Small intestine (tissue), 7 donors: ENCODE results near the gene BIK. TPM values are rescaled to one million over a fixed set of nuclear protein-coding genes. Genes with fewer than 3 reads are reported as not detected.
A peak's percentile ranks its signal among the peaks of the same experiment; 100 is the strongest.
"Not testable (repeated sequence)": the region's sequence is repeated elsewhere in the genome, so short reads cannot be mapped to it uniquely, and the experiment has no call there.

Source experiments
- DNase-seq, 2 donors: peaks; one replicate each; pipeline versions ENCODE4 v3.0.0 to v3.0.0-alpha.2; 2013
- FAIRE-seq: peaks from 2 replicates; lab custom pipeline; 2012; peaks lifted over from hg19 to GRCh38; lab: Jason Lieb, UNC
- H3K27ac ChIP-seq, 3 donors: one replicate each; pipeline ENCODE4 v1.5.1; 2013; ENCODE audit warnings: low read length in 2 of 3, mild to moderate bottlenecking in 2 of 3, control low read depth in 1 of 3, inconsistent platforms in 1 of 3, low read depth in 1 of 3, moderate library complexity in 1 of 3
- H3K27me3 ChIP-seq, 3 donors: one replicate each; pipeline ENCODE4 v1.6.1; 2013; ENCODE audit warnings: low read length in 3 of 3, inconsistent platforms in 1 of 3; ENCODE audit not compliant: control insufficient read depth in 3 of 3, insufficient read depth in 3 of 3
- H3K36me3 ChIP-seq, 3 donors: one replicate each; pipeline ENCODE4 v1.6.1; 2013; ENCODE audit warnings: low read length in 3 of 3, inconsistent platforms in 1 of 3, low read depth in 1 of 3, mild to moderate bottlenecking in 1 of 3, moderate library complexity in 1 of 3; ENCODE audit not compliant: control insufficient read depth in 3 of 3, insufficient read depth in 2 of 3
- H3K4me1 ChIP-seq, 3 donors: one replicate each; pipeline ENCODE4 v1.6.1; 2013; ENCODE audit warnings: low read length in 2 of 3, inconsistent platforms in 1 of 3, low read depth in 1 of 3, mild to moderate bottlenecking in 1 of 3, moderate library complexity in 1 of 3; ENCODE audit not compliant: control insufficient read depth in 3 of 3, insufficient read depth in 2 of 3
- H3K4me3 ChIP-seq, 3 donors: one replicate each; pipeline ENCODE4 v1.5.1; 2013; ENCODE audit warnings: low read length in 3 of 3, control low read depth in 1 of 3, inconsistent platforms in 1 of 3, low read depth in 1 of 3, mild to moderate bottlenecking in 1 of 3, moderate library complexity in 1 of 3
- H3K9me3 ChIP-seq, 2 donors: one replicate each; pipeline ENCODE4 v1.6.1; 2013; ENCODE audit warnings: low read depth in 1 of 2, low read length in 1 of 2; ENCODE audit not compliant: control insufficient read depth in 2 of 2, insufficient read depth in 1 of 2
- WGBS, 3 donors: extraction: QIAGEN DNeasy Blood & Tissue Kit; methylation state at CpG; one replicate each; pipeline ENCODE4 v1.1.7; 2013; 5-methylcytosine and 5-hydroxymethylcytosine counted together
- polyA plus RNA-seq, 4 donors: library from polyadenylated mRNA; stranded (reverse) in 3 of 4; unstranded in 1 of 4; fragments of 200-250 nt in 3 of 4; fragments of 120-200 nt in 1 of 4; gene quantifications; one replicate each; pipeline versions ENCODE4 v1.2.1 to v1.2.3, GENCODE V29; 2013
- donor health status: healthy with polysubstance abuse.
- donor health status: control.
- donor health status: control.
- donor health status: Bipolar disorder and iron deficiency.
- donor health status: healthy.

Gene BIK
- polyA plus RNA-seq, 4 donors, result 1.7 to 26.2 (median 18.7) TPM

GRCh38 chr22:43098356-43098755, 12.2 kb upstream of the BIK start:
- Histone ChIP-seq H3K4me1 (no peaks in the 10 kb centered on the region), H3K36me3 (no peaks in the 10 kb centered on the region), H3K27me3 (no peaks in the 10 kb centered on the region), H3K9me3 (peaks cover 0 to 9% of the 10 kb centered on the region in 2 donors), H3K4me3 (no peak overlapping the region), H3K27ac (no peak overlapping the region)
- no peak for FAIRE-seq
- DNase-seq, result no peak
- WGBS, 3 donors, result 59 to 87% (median 75%) methylated on average over 4 of the region's 4 CpGs

- H3K36me3 ChIP-seq, result no peaks in the 10 kb centered on the region
- no peak overlapping the region for H3K27ac ChIP-seq
- FAIRE-seq (no peak), DNase-seq (no peak)
- H3K4me3 ChIP-seq, result no peak overlapping the region
- WGBS, 3 donors, result 83 to 90% (median 90%) methylated on average over 4 of the region's 4 CpGs
- peaks cover 0 to 9% of the 10 kb centered on the region in 2 donors for H3K9me3 ChIP-seq
- peaks cover 0 to 5% (median 0%) of the 10 kb centered on the region in 3 donors for H3K4me1 ChIP-seq
- no peaks in the 10 kb centered on the region for H3K27me3 ChIP-seq
These were observed 11.5 kb upstream of the BIK start for GRCh38 chr22:43099095-43099494.

- Histone ChIP-seq H3K27me3 (no peaks in the 10 kb centered on the region), H3K4me3 (no peak overlapping the region), H3K27ac (no peak overlapping the region), H3K9me3 (peaks cover 0 to 9% of the 10 kb centered on the region in 2 donors), H3K4me1 (peaks cover 0 to 9% (median 0%) of the 10 kb centered on the region in 3 donors), H3K36me3 (no peaks in the 10 kb centered on the region)
- no peak for DNase-seq
- WGBS, 3 donors, result 6 to 35% (median 14%) methylated on average over 5 of the region's 5 CpGs
- FAIRE-seq, result no peak
These were observed 10.3 kb upstream of the BIK start for GRCh38 chr22:43100225-43100624.

GRCh38 chr22:43101306-43101705, 9.2 kb upstream of the BIK start:
- H3K27me3 ChIP-seq, result peaks cover 0 to 3% (median 0%) of the 10 kb centered on the region in 3 donors
- 72 to 84% (median 82%) methylated on average over 7 of the region's 7 CpGs for WGBS, 3 donors

GRCh38 chr22:43104056-43104625, 6.4 kb upstream of the BIK start:
- peak; percentile 92 to 99 for DNase-seq
- H3K4me3 ChIP-seq, H3K9me3 ChIP-seq, H3K4me1 ChIP-seq, FAIRE-seq, H3K36me3 ChIP-seq: not testable (repeated sequence)
- peak overlapping the region in 1 of 3 donors; percentile 7 for H3K27ac ChIP-seq
- 11 to 36% (median 21%) methylated on average over 15 of the region's 15 CpGs for WGBS, 3 donors
- H3K27me3 ChIP-seq, result peaks cover 0 to 12% (median 0%) of the 10 kb centered on the region in 3 donors

More at GRCh38 chr22:43101306-43101705, 9.2 kb upstream of the BIK start:
- Histone ChIP-seq H3K4me1 (peaks cover 0 to 9% (median 0%) of the 10 kb centered on the region in 3 donors), H3K9me3 (peaks cover 0 to 9% of the 10 kb centered on the region in 2 donors), H3K27ac (no peak overlapping the region), H3K4me3 (no peak overlapping the region), H3K36me3 (no peaks in the 10 kb centered on the region)
- DNase-seq (no peak), FAIRE-seq (no peak)

- not testable (repeated sequence) for H3K9me3 ChIP-seq, FAIRE-seq, DNase-seq, H3K36me3 ChIP-seq, H3K4me3 ChIP-seq, H3K27ac ChIP-seq
- peaks cover 0 to 20% (median 0%) of the 10 kb centered on the region in 3 donors for H3K27me3 ChIP-seq
- WGBS, 3 donors, result 97 to 98% (median 97%) methylated on average over 3 of the region's 3 CpGs
- peaks cover 0 to 11% (median 0%) of the 10 kb centered on the region in 3 donors for H3K4me1 ChIP-seq
These were observed 5.6 kb upstream of the BIK start for GRCh38 chr22:43104950-43105349.

- 91 to 97% (median 91%) methylated on average over 8 of the region's 8 CpGs for WGBS, 3 donors
- peaks cover 0 to 32% (median 0%) of the 10 kb centered on the region in 3 donors for H3K27me3 ChIP-seq
- no peak for FAIRE-seq
- peaks cover 0 to 18% (median 0%) of the 10 kb centered on the region in 3 donors for H3K4me1 ChIP-seq
- DNase-seq, result no peak
- H3K9me3 ChIP-seq, result no peaks in the 10 kb centered on the region
- H3K36me3 ChIP-seq, result no peaks in the 10 kb centered on the region
- H3K4me3 ChIP-seq, result no peak overlapping the region
- H3K27ac ChIP-seq, result no peak overlapping the region
These were observed 4.2 kb upstream of the BIK start for GRCh38 chr22:43106302-43106701.

- Histone ChIP-seq H3K36me3 (no peaks in the 10 kb centered on the region), H3K4me3 (no peak overlapping the region), H3K4me1 (peaks cover 0 to 12% (median 0%) of the 10 kb centered on the region in 3 donors), H3K27ac (no peak overlapping the region), H3K9me3 (no peaks in the 10 kb centered on the region), H3K27me3 (peaks cover 0 to 60% (median 0%) of the 10 kb centered on the region in 3 donors)
- no peak for FAIRE-seq
- 52 to 61% (median 60%) methylated on average over 5 of the region's 5 CpGs for WGBS, 3 donors
- no peak for DNase-seq
These were observed 1.0 kb upstream of the BIK start for GRCh38 chr22:43109511-43109910.
